OCI-LY3 (cell line): Measurements from ENCODE around the gene MRPL28.

Source experiments
- H2AFZ ChIP-seq: fragments of 200-600, 300-600 bp; shearing (Covaris generic); 2 replicates; pipeline ENCODE4 v1.6.0; 2014; ENCODE audit warnings: antibody characterized with exemption, low read depth, low read length
- H3K27ac ChIP-seq: fragments of 200-600, 300-600 bp; sonication (generic); 2 replicates; pipeline ENCODE4 v1.5.1; 2014; ENCODE audit warnings: mild to moderate bottlenecking, low read length, moderate library complexity, mixed read lengths
- H3K27me3 ChIP-seq: fragments of 200-600, 300-600 bp; sonication (generic); 2 replicates; pipeline ENCODE4 v1.6.1; 2014; ENCODE audit warnings: low read depth, low read length, mixed read lengths
- H3K36me3 ChIP-seq: fragments of 200-600, 300-600 bp; sonication (generic); replicated peaks from 2 replicates; pipeline ENCODE3; 2014; ENCODE audit warnings: low read depth, low read length, mixed read lengths
- H3K4me1 ChIP-seq: fragments of 300-600, 200-600 bp; sonication (generic); 2 replicates; pipeline ENCODE4 v1.6.1; 2014; ENCODE audit warnings: low read length, mixed read lengths
- H3K4me2 ChIP-seq: fragments of 200-600, 300-600 bp; sonication (generic); 2 replicates; pipeline ENCODE4 v1.6.1; 2014; ENCODE audit warnings: low read length, mixed read lengths
- H3K4me3 ChIP-seq: fragments of 300-600, 200-600 bp; sonication (generic); 2 replicates; pipeline ENCODE4 v1.5.1; 2014; ENCODE audit warnings: antibody characterized with exemption, mild to moderate bottlenecking, low read length, moderate library complexity
- H3K79me2 ChIP-seq: fragments of 300-600, 200-600 bp; shearing (Covaris generic); 2 replicates; pipeline ENCODE4 v1.6.1; 2014; ENCODE audit warnings: mild to moderate bottlenecking, low read length, mixed read lengths
- H3K9ac ChIP-seq: fragments of 300-600, 200-600 bp; shearing (Covaris generic); 2 replicates; pipeline ENCODE4 v1.6.0; 2014; ENCODE audit warnings: mild to moderate bottlenecking, low read length, moderate library complexity
- H3K9me3 ChIP-seq: fragments of 200-600, 300-600 bp; shearing (Covaris generic); 2 replicates; pipeline ENCODE4 v1.6.1; 2014; ENCODE audit warnings: low read length, mixed read lengths; ENCODE audit not compliant: insufficient read depth
- H4K20me1 ChIP-seq: fragments of 200-600, 300-600 bp; sonication (generic); 2 replicates; pipeline ENCODE4 v1.6.1; 2016; ENCODE audit warnings: low read length, mixed read lengths; ENCODE audit not compliant: insufficient read depth
- CTCF ChIP-seq: fragments of 200-600, 300-600 bp; sonication (generic); IDR thresholded peaks from 2 replicates; pipeline ENCODE4 v1.5.1; 2014; ENCODE audit warnings: antibody characterized with exemption, low read length, low read depth
- EZH2phosphoT487 ChIP-seq: fragments of 200-600 bp; shearing (Covaris generic); IDR thresholded peaks from 2 replicates; pipeline ENCODE4 v1.6.1; 2018; ENCODE audit warnings: antibody characterized with exemption, mixed run types, low read depth

Gene MRPL28

DNA sequence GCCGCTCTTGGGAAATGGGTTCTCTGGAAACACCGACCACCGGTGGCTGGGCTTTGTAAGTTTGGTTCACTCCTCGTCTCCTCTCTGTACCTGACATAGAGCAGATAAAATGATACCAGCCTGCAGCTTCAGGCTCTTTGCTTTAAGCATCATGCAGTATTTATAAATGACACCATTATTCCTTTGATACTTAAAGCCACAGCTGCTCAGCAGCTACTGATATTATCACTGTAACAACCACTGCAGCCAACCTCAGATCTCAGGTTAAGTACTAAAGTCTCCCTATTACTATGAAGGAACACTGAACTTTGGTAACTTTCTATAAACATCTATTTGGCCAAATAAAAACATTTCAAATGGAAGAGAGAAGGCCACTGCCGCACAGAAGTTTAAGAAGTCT lies 52.8 kb downstream of the MRPL28 start:
- peaks cover 44% of the 10 kb centered on the region for H3K79me2 ChIP-seq
- H2AFZ ChIP-seq: no peak overlapping the region
- no peaks in the 10 kb centered on the region for H3K9me3 ChIP-seq
- no peak overlapping the region for H3K4me2 ChIP-seq
- H3K4me1 ChIP-seq: no peaks in the 10 kb centered on the region
- no peak for TF ChIP-seq CTCF
- TF ChIP-seq EZH2phosphoT487: no peak
- H3K9ac ChIP-seq: no peak overlapping the region
- H3K27me3 ChIP-seq: no peaks in the 10 kb centered on the region
- no peak overlapping the region for H3K27ac ChIP-seq
- peaks cover 49% of the 10 kb centered on the region for H4K20me1 ChIP-seq
- no peak overlapping the region for H3K4me3 ChIP-seq
- H3K36me3 ChIP-seq: no peaks in the 10 kb centered on the region
